ENCODE data around the gene HS3ST3A1. TPM values are rescaled to one million over a fixed set of nuclear protein-coding genes. Genes with fewer than 3 reads are reported as not detected.

The HS3ST3A1 gene
- total and polyA plus RNA-seq, 2 of the 8 experiments (the other 6 are each of a cell fraction or from before 2014, with no cell fraction given) = 5.4 to 5.7 TPM

GRCh38 chr17:13477180-13477611 lies 124.5 kb downstream of the HS3ST3A1 start:
- Histone ChIP-seq H2AK5ac (ENCODE audit: low read depth, low read length) (no peak overlapping the region), H3K23ac (ENCODE audit: insufficient read length) (no peak overlapping the region), H4K5ac (ENCODE audit: insufficient read length, low read depth, low read length) (no peak overlapping the region), H2BK15ac (ENCODE audit: low read length) (no peak overlapping the region), H3K79me2 (ENCODE audit: control insufficient read depth in 1 of 2, insufficient read depth in 2 of 2, low read length in 2 of 2) (no peaks in the 10 kb centered on the region), H3K23me2 (ENCODE audit: low read depth, low read length) (no peaks in the 10 kb centered on the region), H3K27ac (ENCODE audit: low read depth, low read length) (no peak overlapping the region), H3K4me1 (replicated peaks in 1 of 4; ENCODE audit: control insufficient read depth in 3 of 4, insufficient read depth in 4 of 4, low read length in 3 of 4) (no peaks in the 10 kb centered on the region), H2BK20ac (ENCODE audit: low read length) (no peak overlapping the region), H3K79me1 (ENCODE audit: low read depth, low read length) (no peaks in the 10 kb centered on the region), H4K20me1 (replicated peaks in 1 of 2; ENCODE audit: control insufficient read depth in 1 of 2, insufficient read depth in 2 of 2, low read length in 2 of 2) (no peaks in the 10 kb centered on the region), H4K8ac (ENCODE audit: extremely low read depth, insufficient read depth, low read length) (no peak overlapping the region), H3K36me3 (ENCODE audit: control insufficient read depth in 2 of 4, insufficient read depth in 4 of 4, low read length in 3 of 4) (peaks cover 0 to 4% (median 0%) of the 10 kb centered on the region in 4 experiments; a peak in 1 of 8 replicates), H3K9ac (replicated peaks in 1 of 4; ENCODE audit: extremely low read depth in 1 of 4, low read depth in 3 of 4, low read length in 3 of 4) (no peak overlapping the region), H2BK120ac (replicated peaks; ENCODE audit: low read depth, low read length) (no peak overlapping the region), H3K4me2 (ENCODE audit: insufficient read depth in 1 of 2, low read depth in 2 of 2, low read length in 2 of 2) (no peak overlapping the region), H3K56ac (replicated peaks; ENCODE audit: insufficient read length, low read depth, low read length) (no peak overlapping the region), H3K4me3 (ENCODE audit: extremely low read depth in 1 of 4, insufficient read depth in 2 of 4, low read depth in 3 of 4, low read length in 4 of 4) (no peak overlapping the region), H2AFZ (ENCODE audit: low read length) (no peak overlapping the region), H2BK12ac (ENCODE audit: low read depth, low read length) (no peak overlapping the region), H3K14ac (ENCODE audit: insufficient read length) (no peak overlapping the region), H3K27me3 (replicated peaks in 1 of 4; ENCODE audit: control insufficient read depth in 3 of 4, extremely low read depth in 1 of 4, insufficient read depth in 3 of 4, low read length in 3 of 4) (no peaks in the 10 kb centered on the region), H4K91ac (replicated peaks; ENCODE audit: insufficient read length, low read length) (no peak overlapping the region), H3K18ac (ENCODE audit: extremely low read depth, low read length) (no peak overlapping the region), H3K9me3 (ENCODE audit: insufficient read depth in 2 of 2, low read depth in 1 of 2, low read length in 1 of 2) (peaks cover 23% of the 10 kb centered on the region in 2 experiments), H3K4ac (replicated peaks; ENCODE audit: insufficient read length, low read depth, low read length) (no peak overlapping the region), H2BK5ac (ENCODE audit: low read depth, low read length) (no peak overlapping the region)
- POLR2A ChIA-PET (ENCODE audit: partially characterized antibody) = interaction anchor here (1.6 kb wide), 1 partner anchor 11 kb away, joined by 3 read pairs; no protein-coding TSS in a partner anchor
- CTCF ChIA-PET (ENCODE audit: partially characterized antibody) = interaction anchor here (1.0 kb wide), 1 partner anchor 447 kb away, joined by 3 read pairs; no protein-coding TSS in a partner anchor
- DNase-seq (ENCODE audit: low read depth in 1 of 2, low spot score in 2 of 2) (no peak), FAIRE-seq (no peak)
- TF ChIP-seq KDM1A (IDR thresholded peaks at IDR 0.05; ENCODE audit: borderline replicate concordance, low read length) (no peak), BACH1 (IDR thresholded peaks at IDR 0.05; ENCODE audit: low read length) (no peak), EGR1 (IDR thresholded peaks at IDR 0.05; ENCODE audit: borderline replicate concordance, low read depth, low read length) (no peak), CBX8 (IDR thresholded peaks at IDR 0.05; ENCODE audit: borderline replicate concordance, low read depth, low read length) (no peak), RBBP5 (IDR thresholded peaks at IDR 0.05; ENCODE audit: borderline replicate concordance, low read depth, low read length) (no peak), JUND (IDR thresholded peaks at IDR 0.05; ENCODE audit: low read length) (no peak), SIRT6 (IDR thresholded peaks at IDR 0.05; ENCODE audit: low read length) (no peak)
